MM.1S (cell line): ENCODE results near the gene PLCB1.

Source experiments
- CTCF ChIP-seq: fragments of 300-600 bp; sonication (generic); IDR thresholded peaks from 2 replicates; pipeline ENCODE4 v1.5.1; 2016; ENCODE audit warnings: antibody characterized with exemption, low read length, mixed read lengths
- EZH2 ChIP-seq: fragments of 300-600 bp; sonication (generic); optimal IDR thresholded peaks from 2 replicates; pipeline ENCODE3; 2017; ENCODE audit warnings: low read depth, mild to moderate bottlenecking, antibody characterized with exemption, low read length, mixed read lengths
- EZH2phosphoT487 ChIP-seq: fragments of 300-600 bp; sonication (generic); IDR thresholded peaks from 2 replicates; pipeline ENCODE4 v1.6.1; 2018; ENCODE audit warnings: antibody characterized with exemption, low read length

- no peak for TF ChIP-seq EZH2
- TF ChIP-seq CTCF = no peak
- TF ChIP-seq EZH2phosphoT487 = no peak
These were observed 742.4 kb downstream of the PLCB1 start for GRCh38 chr20:8874437-8874836.
